IMR-90 (cell line): Measurements from ENCODE around the gene LRRC34. TPM values are rescaled to one million over a fixed set of nuclear protein-coding genes. Genes with fewer than 3 reads are reported as not detected.

Experiments
- ATAC-seq: fragments of 200-7000 bp; cut with Tn5 transposase; 2 replicates; pipeline ENCODE4 v1.9.1; 2020; ENCODE audit warnings: low read depth, mild to moderate bottlenecking, moderate library complexity
- BruUV-seq: library from RNA; stranded (reverse); fragments of 400-500 nt; replicated peaks from 2 replicates; lab custom pipeline; 2021; lab: Mats Ljungman, UMichigan
- CTCF ChIA-PET: fragments of 300-600 bp; formaldehyde crosslinking; extraction: SDS; loops from one replicate; lab custom pipeline; 2021; ENCODE audit warnings: antibody characterized with exemption; lab: Yijun Ruan, JAX
- POLR2A ChIA-PET: fragments of 300-600 bp; sonication (Branson Sonifier 250); formaldehyde crosslinking; loops from one replicate; lab custom pipeline; 2022; ENCODE audit warnings: antibody characterized with exemption; ENCODE audit not compliant: unreplicated experiment; lab: Charles Lee
- DNase-seq: peaks from one replicate; pipeline ENCODE4 v3.0.0; 2013
- H2AFZ ChIP-seq: replicated peaks from 2 replicates; pipeline ENCODE3; 2013; ENCODE audit warnings: low read length, mild to moderate bottlenecking; ENCODE audit not compliant: poor library complexity
- H2AK5ac ChIP-seq: 2 replicates; pipeline ENCODE4 v1.6.1; 2013; ENCODE audit warnings: low read depth, low read length, inconsistent platforms
- H2AK9ac ChIP-seq: replicated peaks from 2 replicates; pipeline ENCODE3; 2013; ENCODE audit warnings: mild to moderate bottlenecking, low read depth, low read length, moderate library complexity; ENCODE audit not compliant: poor library complexity
- H2BK120ac ChIP-seq: 2 replicates; pipeline ENCODE4 v1.6.1; 2013; ENCODE audit warnings: low read depth, low read length, inconsistent platforms
- H2BK15ac ChIP-seq: 3 replicates; pipeline ENCODE4 v1.6.1; 2013; ENCODE audit warnings: low read depth, low read length, inconsistent platforms
- H2BK20ac ChIP-seq: 2 replicates; pipeline ENCODE4 v1.6.1; 2013; ENCODE audit warnings: low read depth, mild to moderate bottlenecking, inconsistent platforms, low read length, moderate library complexity
- H2BK5ac ChIP-seq: 2 replicates; pipeline ENCODE4 v1.6.1; 2013; ENCODE audit warnings: mild to moderate bottlenecking, low read depth, low read length, inconsistent platforms; ENCODE audit not compliant: poor library complexity, severe bottlenecking
- H3K14ac ChIP-seq: replicated peaks from 2 replicates; pipeline ENCODE4 v1.6.1; 2013; ENCODE audit warnings: low read depth, low read length, inconsistent platforms
- H3K18ac ChIP-seq: 2 replicates; pipeline ENCODE4 v1.6.1; 2013; ENCODE audit warnings: low read depth, low read length, control low read depth
- H3K23ac ChIP-seq: 2 replicates; pipeline ENCODE4 v1.6.1; 2013; ENCODE audit warnings: low read depth, low read length, inconsistent platforms
- H3K27ac ChIP-seq: 2 replicates; pipeline ENCODE4 v1.5.1; 2013; ENCODE audit warnings: mild to moderate bottlenecking, control low read depth, low read length; ENCODE audit not compliant: insufficient read depth
- H3K27me3 ChIP-seq: 2 replicates; pipeline ENCODE4 v1.6.1; 2013; ENCODE audit warnings: low read length; ENCODE audit not compliant: control insufficient read depth, insufficient read depth
- H3K36me3 ChIP-seq: 2 replicates; pipeline ENCODE4 v1.6.1; 2013; ENCODE audit warnings: low read length, mixed read lengths; ENCODE audit not compliant: control insufficient read depth, insufficient read depth
- H3K4ac ChIP-seq: 2 replicates; pipeline ENCODE4 v1.6.1; 2013; ENCODE audit warnings: low read depth, low read length, inconsistent platforms
- H3K4me1 ChIP-seq: 2 replicates; pipeline ENCODE4 v1.6.1; 2013; ENCODE audit warnings: low read length, mixed read lengths; ENCODE audit not compliant: control insufficient read depth, insufficient read depth
- H3K4me2 ChIP-seq: 2 replicates; pipeline ENCODE4 v1.6.1; 2013; ENCODE audit warnings: low read depth, mild to moderate bottlenecking, control low read depth, low read length, moderate library complexity
- H3K4me3 ChIP-seq: 2 replicates; pipeline ENCODE4 v1.5.1; 2013; ENCODE audit warnings: low read depth, mild to moderate bottlenecking, control low read depth, low read length, moderate library complexity; ENCODE audit not compliant: insufficient read depth
- H3K56ac ChIP-seq: 2 replicates; pipeline ENCODE4 v1.6.1; 2013; ENCODE audit warnings: low read length, inconsistent platforms; ENCODE audit not compliant: insufficient read depth; ENCODE audit errors: extremely low read depth
- H3K79me1 ChIP-seq, 2 experiments: 2 replicates each; pipeline ENCODE4 v1.6.1; 2013; ENCODE audit warnings: low read length in 2 of 2, inconsistent platforms in 1 of 2, low read depth in 1 of 2
- H3K9ac ChIP-seq: 2 replicates; pipeline ENCODE4 v1.6.1; 2013; ENCODE audit warnings: low read depth, low read length, control low read depth
- H3K9me1 ChIP-seq: 2 replicates; pipeline ENCODE4 v1.6.1; 2013; ENCODE audit warnings: low read length, inconsistent platforms; ENCODE audit not compliant: insufficient read depth
- H3K9me3 ChIP-seq: 2 replicates; pipeline ENCODE4 v1.6.1; 2013; ENCODE audit warnings: low read length; ENCODE audit not compliant: control insufficient read depth, insufficient read depth
- H4K20me1 ChIP-seq: 2 replicates; pipeline ENCODE4 v1.6.1; 2013; ENCODE audit warnings: low read length, inconsistent platforms; ENCODE audit not compliant: insufficient read depth
- H4K5ac ChIP-seq: 2 replicates; pipeline ENCODE4 v1.6.1; 2013; ENCODE audit warnings: mild to moderate bottlenecking, low read depth, low read length, control low read depth
- H4K8ac ChIP-seq, 2 experiments: 2 replicates each; pipeline ENCODE4 v1.6.1; 2013; ENCODE audit warnings: low read depth in 2 of 2, low read length in 2 of 2, control low read depth in 1 of 2, inconsistent platforms in 1 of 2
- H4K91ac ChIP-seq: 2 replicates; pipeline ENCODE4 v1.6.1; 2013; ENCODE audit warnings: low read depth, low read length, inconsistent platforms; ENCODE audit not compliant: insufficient read depth
- BHLHE40 ChIP-seq: fragments of 150-350 bp; IDR thresholded peaks from 2 replicates; pipeline ENCODE4 v1.6.1; 2016; ENCODE audit warnings: mild to moderate bottlenecking, low read depth, low read length
- CEBPB ChIP-seq: IDR thresholded peaks from 2 replicates; pipeline ENCODE4 v1.6.1; 2012; ENCODE audit warnings: low read depth, low read length, improper control_type of control experiment
- ELK1 ChIP-seq: fragments of 150-350 bp; IDR thresholded peaks from 2 replicates; pipeline ENCODE4 v1.6.1; 2016; ENCODE audit warnings: low read depth, mild to moderate bottlenecking, low read length, moderate library complexity, borderline replicate concordance
- NFE2L2 ChIP-seq: fragments of 150-350 bp; IDR thresholded peaks from 2 replicates; pipeline ENCODE4 v1.6.1; 2016; ENCODE audit warnings: low read depth, mild to moderate bottlenecking, low read length
- WGBS, 2 experiments: methylation state at CpG; one replicate each; pipeline versions ENCODE4 v1.1.5 to v1.1.7; 2013; ENCODE audit warnings: missing lambda C conversion rate in 2 of 2; ENCODE audit not compliant: insufficient read length in 1 of 2; ENCODE audit errors: extremely low coverage in 2 of 2; 5-methylcytosine and 5-hydroxymethylcytosine counted together
- dilution Hi-C: fragments of 300-500 bp; cut with HindIII; formaldehyde crosslinking; loops from one replicate; pipeline ENCODE4 v1.14.3; 2018; ENCODE audit warnings: low sequenced_read_pairs; ENCODE audit not compliant: unreplicated experiment
- in situ Hi-C: fragments of 300-500 bp; cut with MboI; formaldehyde crosslinking; loops from 3 replicates; pipeline ENCODE4 v1.14.3; 2019; ENCODE audit warnings: low sequenced_read_pairs, inconsistent platforms, mixed read lengths
- intact Hi-C: fragments of 100-400 bp; cut with micrococcal nuclease; formaldehyde crosslinking; loops from 2 replicates; pipeline ENCODE4 v1.10.0; 2022
- polyA plus RNA-seq, 3 experiments: library from polyadenylated mRNA; depleted of rRNA; stranded (reverse); fragments of >200 nt; gene quantifications; 2 replicates each; pipeline ENCODE4 v1.2.3, GENCODE V29; 2012; ENCODE audit warnings: low replicate concordance in 1 of 3
- total RNA-seq: library from RNA; depleted of rRNA; stranded (reverse); fragments of >200 nt; gene quantifications from 2 replicates; pipeline ENCODE4 v1.2.3, GENCODE V29; 2012

The LRRC34 gene
- total and polyA plus RNA-seq, 2 of the 4 experiments (the other 2 are of a cell fraction) = 0.90 to 0.91 TPM

DNA sequence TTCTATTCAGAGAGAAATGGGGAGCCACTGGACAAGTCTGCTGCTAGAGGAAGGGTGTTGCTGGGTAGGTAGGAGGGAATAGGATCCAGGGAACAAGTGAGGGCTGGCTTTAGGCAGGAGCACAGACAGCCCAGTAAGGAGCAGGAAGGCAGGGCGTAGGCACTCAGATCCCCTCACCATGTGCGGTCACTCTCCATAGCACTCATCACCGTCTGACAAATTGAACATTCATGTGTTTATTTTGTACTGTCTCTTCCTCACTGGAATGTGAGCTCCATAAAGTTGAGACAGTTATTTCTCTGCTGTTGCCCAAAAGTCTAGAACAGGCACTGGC, 24.2 kb upstream of the LRRC34 start:
- intact Hi-C loops = no loop called here
- peak overlapping the region; percentile 4; the same call in 1 of the 2 replicates for H3K27ac ChIP-seq
- in situ Hi-C loops = no loop called here

More for the DNA sequence above, 24.2 kb upstream of the LRRC34 start:
- Histone ChIP-seq H3K14ac (0 out of 2 replicates have a peak overlapping the region, but pooled peaks have one; percentile 23), H2AK5ac (no peak overlapping the region), H3K4ac (peak overlapping the region; percentile 24; the same call in 1 of the 2 replicates), H3K79me1 (no peaks in the 10 kb centered on the region), H2AFZ (peak overlapping the region; percentile 59), H3K23ac (no peak overlapping the region), H3K9ac (no peak overlapping the region), H2AK9ac (no peak overlapping the region), H2BK120ac (peak overlapping the region; percentile 47), H4K20me1 (no peaks in the 10 kb centered on the region), H3K4me3 (no peak overlapping the region), H3K36me3 (no peaks in the 10 kb centered on the region), H4K91ac (peak overlapping the region; percentile 43; the same call in 1 of the 2 replicates), H3K9me1 (0 out of 2 replicates have a peak, but pooled peaks cover 4% of the 10 kb centered on the region), H3K18ac (peak overlapping the region; percentile 51; the same call in 1 of the 2 replicates), H3K56ac (no peak overlapping the region), H3K27me3 (no peaks in the 10 kb centered on the region; the same call in 1 of the 2 replicates), H3K9me3 (no peaks in the 10 kb centered on the region), H4K8ac (peak overlapping the region in 1 of 2 experiments; percentile 33; a peak in 3 of 4 replicates), H3K4me2 (peak overlapping the region; percentile 23; the same call in 1 of the 2 replicates), H4K5ac (0 out of 2 replicates have a peak overlapping the region, but pooled peaks have one; percentile 60), H3K4me1 (peaks cover 5% of the 10 kb centered on the region), H2BK5ac (peak overlapping the region; percentile 40), H2BK20ac (no peak overlapping the region), H2BK15ac (no peak overlapping the region)
- no CpG with 5 or more reads among the region's 3 CpGs for WGBS, 2 experiments
- ChIA-PET CTCF (no interaction called here), POLR2A (no interaction called here)
- no TSS peak for BruUV-seq
- dilution Hi-C loops = no loop called here
- ATAC-seq (peak; percentile 67), DNase-seq (no peak)
- TF ChIP-seq BHLHE40 = no peak
- no peak for TF ChIP-seq CEBPB
- no peak for TF ChIP-seq ELK1
- no peak for TF ChIP-seq NFE2L2
